Measurements from ENCODE around the gene CD80. TPM values are rescaled to one million over a fixed set of nuclear protein-coding genes. Genes with fewer than 3 reads are reported as not detected.

CD80 gene
- total RNA-seq, 1 experiment from 2014 or later = not detected

DNA sequence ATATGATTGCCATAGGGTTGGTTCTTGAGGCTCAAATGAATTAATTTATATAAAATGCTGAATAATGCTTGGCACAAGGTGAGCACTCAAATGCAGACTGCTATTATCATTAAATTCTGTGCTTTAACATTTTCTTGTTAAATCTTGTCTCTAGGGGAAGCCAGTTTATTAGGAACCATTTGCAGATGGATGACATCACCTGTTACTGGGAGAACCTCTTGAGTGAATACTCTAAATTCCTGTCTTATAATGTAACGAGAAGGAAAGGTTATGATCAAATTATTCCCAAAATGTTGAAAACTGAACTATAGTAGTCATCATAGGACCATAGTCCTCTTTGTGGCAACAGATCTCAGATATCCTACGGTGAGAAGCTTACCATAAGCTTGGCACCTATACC, 67.3 kb downstream of the CD80 start:
- Mint-ChIP-seq H3K36me3 (ENCODE audit: insufficient read depth, unreplicated experiment) (peaks cover 39% of the 10 kb centered on the region), H3K27me3 (ENCODE audit: insufficient read depth, unreplicated experiment) (no peaks in the 10 kb centered on the region), H3K4me3 (ENCODE audit: unreplicated experiment) (no peak overlapping the region), H3K4me1 (ENCODE audit: insufficient read depth, unreplicated experiment) (peaks cover under 1% of the 10 kb centered on the region), H3K27ac (ENCODE audit: low read depth, unreplicated experiment) (no peak overlapping the region), H3K9me3 (ENCODE audit: unreplicated experiment) (no peaks in the 10 kb centered on the region)
- ChIA-PET CTCF (interaction anchor here (0.6 kb wide), 1 partner anchor 98 kb away, joined by 3 read pairs; no protein-coding TSS in a partner anchor), POLR2A (no interaction called here)
- intact Hi-C loops (cut with micrococcal nuclease) = loop anchor here (10.0 kb wide), 1 partner anchor 183 kb away; the partner anchor contains the start of gene COX17
- TF ChIP-seq CTCF (IDR thresholded peaks at IDR 0.05; ENCODE audit: unreplicated experiment) = no peak
- BruUV-seq (replicated peaks) = no TSS peak
- DNase-seq (ENCODE audit: unreplicated experiment) = no peak

DNA sequence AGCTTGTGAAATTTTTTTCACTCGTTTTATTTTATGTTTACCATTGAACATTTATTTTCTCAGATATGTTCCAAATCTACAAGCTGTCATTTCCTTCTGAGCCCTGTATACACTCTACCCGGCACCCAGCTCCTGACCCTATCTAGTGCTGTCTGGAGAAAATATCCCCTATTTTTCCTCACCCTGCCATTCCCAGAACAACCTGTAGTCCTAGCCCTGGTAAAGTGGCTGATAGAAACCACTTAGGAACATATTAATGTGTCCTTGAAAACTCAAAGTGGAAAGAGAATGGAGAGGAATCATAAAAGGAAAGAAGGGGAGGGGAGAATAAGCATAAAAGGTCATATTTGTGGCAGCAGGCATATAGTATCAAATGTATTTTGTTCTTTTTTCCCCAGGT, 69.3 kb downstream of the CD80 start:
- TF ChIP-seq CTCF (IDR thresholded peaks at IDR 0.05; ENCODE audit: unreplicated experiment) = no peak
- Mint-ChIP-seq H3K4me1 (ENCODE audit: insufficient read depth, unreplicated experiment) (no peaks in the 10 kb centered on the region), H3K4me3 (ENCODE audit: unreplicated experiment) (no peak overlapping the region), H3K9me3 (ENCODE audit: unreplicated experiment) (no peaks in the 10 kb centered on the region), H3K27ac (ENCODE audit: low read depth, unreplicated experiment) (no peak overlapping the region), H3K36me3 (ENCODE audit: insufficient read depth, unreplicated experiment) (peaks cover 50% of the 10 kb centered on the region), H3K27me3 (ENCODE audit: insufficient read depth, unreplicated experiment) (no peaks in the 10 kb centered on the region)
- CTCF ChIA-PET = interaction anchor here (1.0 to 1.1 kb wide), 2 partner anchors 15 to 607 kb away, joined by 3 read pairs; no protein-coding TSS in a partner anchor
- intact Hi-C loops (cut with micrococcal nuclease) = loop anchor here (10.0 kb wide), 1 partner anchor 185 kb away; the partner anchor contains the start of gene COX17
- no peak for DNase-seq (ENCODE audit: unreplicated experiment)
- POLR2A ChIA-PET = interaction anchor here (0.8 to 1.4 kb wide), 3 partner anchors 8 to 187 kb away, joined by 3 to 5 read pairs (median 3); partner anchors contain the start of genes COX17 and TIMMDC1
- BruUV-seq (replicated peaks) = no TSS peak

GRCh38 chr3:119485563-119485962, 73.9 kb downstream of the CD80 start:
- CTCF ChIA-PET = interaction anchor here (0.7 kb wide), 2 partner anchors 11 to 122 kb away, joined by 3 to 4 read pairs; no protein-coding TSS in a partner anchor
- Mint-ChIP-seq H3K27ac (ENCODE audit: low read depth, unreplicated experiment) (no peak overlapping the region), H3K27me3 (ENCODE audit: insufficient read depth, unreplicated experiment) (no peaks in the 10 kb centered on the region), H3K4me3 (ENCODE audit: unreplicated experiment) (no peak overlapping the region), H3K4me1 (ENCODE audit: insufficient read depth, unreplicated experiment) (peaks cover 5% of the 10 kb centered on the region), H3K36me3 (ENCODE audit: insufficient read depth, unreplicated experiment) (peaks cover 55% of the 10 kb centered on the region), H3K9me3 (ENCODE audit: unreplicated experiment) (no peaks in the 10 kb centered on the region)
- BruUV-seq (replicated peaks) = no TSS peak
- TF ChIP-seq CTCF (IDR thresholded peaks at IDR 0.05; ENCODE audit: unreplicated experiment) = no peak
- no peak for DNase-seq (ENCODE audit: unreplicated experiment)
- intact Hi-C loops (cut with micrococcal nuclease) = no loop called here
- POLR2A ChIA-PET = interaction anchor here (1.8 to 1.9 kb wide), 3 partner anchors 9 to 16 kb away, joined by 5 to 9 read pairs (median 5); partner anchors contain the start of genes POGLUT1 and TIMMDC1

DNA sequence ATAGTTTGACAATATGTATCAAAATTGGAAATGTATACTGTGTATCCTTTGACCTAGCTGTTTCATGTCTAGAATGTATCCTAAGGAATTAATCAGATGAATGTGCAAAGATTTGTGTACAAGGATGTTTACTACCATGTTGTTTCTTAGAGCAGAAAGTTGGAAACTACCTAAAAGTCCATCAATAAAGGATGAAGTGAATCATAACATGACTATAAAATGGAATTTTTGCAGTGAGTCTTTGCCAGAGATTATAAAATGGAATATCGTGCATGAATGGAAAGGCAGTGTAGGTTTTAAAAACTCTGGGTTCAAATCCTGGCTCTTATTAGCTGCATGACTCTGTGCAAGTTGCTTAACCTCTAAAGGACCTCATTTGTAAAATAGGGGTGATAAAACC, 76.3 kb downstream of the CD80 start:
- H3K36me3 Mint-ChIP-seq (ENCODE audit: insufficient read depth, unreplicated experiment) = peaks cover 71% of the 10 kb centered on the region
- no peak for TF ChIP-seq CTCF (IDR thresholded peaks at IDR 0.05; ENCODE audit: unreplicated experiment)
- no peak overlapping the region for H3K27ac Mint-ChIP-seq (ENCODE audit: low read depth, unreplicated experiment)
- no peak overlapping the region for H3K4me3 Mint-ChIP-seq (ENCODE audit: unreplicated experiment)
- H3K9me3 Mint-ChIP-seq (ENCODE audit: unreplicated experiment) = no peaks in the 10 kb centered on the region
- CTCF ChIA-PET = no interaction called here
- H3K4me1 Mint-ChIP-seq (ENCODE audit: insufficient read depth, unreplicated experiment) = peaks cover 5% of the 10 kb centered on the region
- BruUV-seq (replicated peaks) = no TSS peak
- intact Hi-C loops (cut with micrococcal nuclease) = no loop called here
- DNase-seq (ENCODE audit: unreplicated experiment) = no peak
- POLR2A ChIA-PET = interaction anchor here (1.2 kb wide), 1 partner anchor 15 kb away, joined by 6 read pairs; the partner anchor contains the start of gene TIMMDC1
- no peaks in the 10 kb centered on the region for H3K27me3 Mint-ChIP-seq (ENCODE audit: insufficient read depth, unreplicated experiment)

Data from MCF 10A (cell line).